GM23338 (cell line): Measurements from ENCODE around the gene RAB37. TPM values are rescaled to one million over a fixed set of nuclear protein-coding genes. Genes with fewer than 3 reads are reported as not detected.

Experiments used
- ATAC-seq: fragments of 200-7000 bp; cut with Tn5 transposase; 3 replicates; pipeline ENCODE4 v1.9.1; 2020
- DNase-seq: peaks from one replicate; pipeline ENCODE4 v3.0.0-alpha.2; 2015; ENCODE audit warnings: low spot score
- H2AFZ ChIP-seq: fragments of 200-600 bp; sonication (generic); 2 replicates; pipeline ENCODE4 v1.8.0; 2016; ENCODE audit warnings: antibody characterized with exemption, mild to moderate bottlenecking, moderate library complexity
- H3F3A ChIP-seq: fragments of 200-600 bp; sonication (generic); replicated peaks from 2 replicates; pipeline ENCODE4 v1.8.0; 2017; ENCODE audit warnings: antibody characterized with exemption, mixed run types, low read depth
- H3K27ac ChIP-seq: fragments of 200-600 bp; sonication (generic); 2 replicates; pipeline ENCODE4 v1.6.1; 2016; ENCODE audit warnings: low read depth
- H3K27me3 ChIP-seq: fragments of 200-600 bp; sonication (generic); 2 replicates; pipeline ENCODE4 v1.8.0; 2016; ENCODE audit warnings: mild to moderate bottlenecking, mixed run types, moderate library complexity; ENCODE audit not compliant: insufficient read depth
- H3K36me3 ChIP-seq: fragments of 200-600 bp; sonication (generic); 2 replicates; pipeline ENCODE4 v1.8.0; 2016; ENCODE audit warnings: mild to moderate bottlenecking; ENCODE audit not compliant: insufficient read depth
- H3K4me1 ChIP-seq: fragments of 200-600 bp; sonication (generic); 2 replicates; pipeline ENCODE4 v1.8.0; 2016; ENCODE audit warnings: mild to moderate bottlenecking, moderate library complexity; ENCODE audit not compliant: insufficient read depth
- H3K4me2 ChIP-seq: fragments of 200-600 bp; sonication (generic); 2 replicates; pipeline ENCODE4 v1.7.1; 2017; ENCODE audit warnings: mixed run types
- H3K4me3 ChIP-seq: fragments of 200-600 bp; sonication (generic); 2 replicates; pipeline ENCODE4 v1.6.1; 2016; ENCODE audit warnings: mixed run types
- H3K79me2 ChIP-seq: fragments of 200-600 bp; sonication (generic); replicated peaks from 2 replicates; pipeline ENCODE4 v1.8.0; 2017; ENCODE audit warnings: mild to moderate bottlenecking; ENCODE audit not compliant: insufficient read depth
- H3K9me2 ChIP-seq: fragments of 200-600 bp; sonication (generic); 2 replicates; pipeline ENCODE4 v1.8.0; 2017; ENCODE audit not compliant: insufficient read depth
- H4K20me1 ChIP-seq: fragments of 200-600 bp; sonication (generic); replicated peaks from 2 replicates; pipeline ENCODE4 v1.8.0; 2017; ENCODE audit warnings: mild to moderate bottlenecking; ENCODE audit not compliant: insufficient read depth
- H3K27ac Mint-ChIP-seq: 2 replicates; pipeline ENCODE4 v1.8.0; 2020; ENCODE audit warnings: inconsistent platforms, mild to moderate bottlenecking, moderate library complexity, mixed read lengths
- H3K27me3 Mint-ChIP-seq: 3 replicates; pipeline ENCODE4 v1.8.0; 2022; ENCODE audit warnings: low read depth, mild to moderate bottlenecking, moderate library complexity, mixed read lengths, inconsistent platforms; ENCODE audit not compliant: insufficient read depth, poor library complexity
- H3K36me3 Mint-ChIP-seq: 3 replicates; pipeline ENCODE4 v1.8.0; 2021; ENCODE audit warnings: low read depth, mild to moderate bottlenecking, inconsistent platforms, moderate library complexity, mixed read lengths
- H3K4me1 Mint-ChIP-seq: 3 replicates; pipeline ENCODE4 v1.8.0; 2020; ENCODE audit warnings: mild to moderate bottlenecking, inconsistent platforms, mixed read lengths
- H3K4me3 Mint-ChIP-seq: 3 replicates; pipeline ENCODE4 v1.8.0; 2021; ENCODE audit warnings: moderate library complexity, mild to moderate bottlenecking, inconsistent platforms, mixed read lengths
- H3K9me3 Mint-ChIP-seq: 3 replicates; pipeline ENCODE4 v1.8.0; 2020; ENCODE audit warnings: moderate library complexity, mild to moderate bottlenecking, inconsistent platforms, mixed read lengths
- CREB1 ChIP-seq: fragments of 250-450 bp; sonication (Bioruptor Pico); IDR thresholded peaks from 2 replicates; pipeline ENCODE4 v1.5.0; 2020; ENCODE audit warnings: low read depth, mild to moderate bottlenecking, moderate library complexity
- EZH2 ChIP-seq: fragments of 200-600 bp; sonication (generic); IDR thresholded peaks from one replicate; pipeline ENCODE4 v1.8.0; 2017; ENCODE audit warnings: antibody characterized with exemption, mild to moderate bottlenecking, low read depth; ENCODE audit not compliant: unreplicated experiment
- EZH2phosphoT487 ChIP-seq: fragments of 200-600 bp; sonication (generic); IDR thresholded peaks from one replicate; pipeline ENCODE4 v1.8.1; 2018; ENCODE audit warnings: antibody characterized with exemption; ENCODE audit not compliant: unreplicated experiment
- JUNB ChIP-seq: IDR thresholded peaks from one replicate; pipeline ENCODE4 v1.6.1; 2016; ENCODE audit warnings: antibody characterized with exemption; ENCODE audit not compliant: unreplicated experiment
- NANOG ChIP-seq: IDR thresholded peaks from 2 replicates; pipeline ENCODE4 v1.6.1; 2016; ENCODE audit warnings: antibody characterized with exemption, borderline replicate concordance
- POLR2AphosphoS5 ChIP-seq: IDR thresholded peaks from 2 replicates; pipeline ENCODE4 v1.6.1; 2016; ENCODE audit warnings: antibody characterized with exemption, low read depth
- STAT1 ChIP-seq: IDR thresholded peaks from one replicate; pipeline ENCODE4 v1.6.1; 2016; ENCODE audit warnings: antibody characterized with exemption; ENCODE audit not compliant: unreplicated experiment
- ZNF114 ChIP-seq: fragments of 250-450 bp; sonication (Bioruptor Pico); IDR thresholded peaks from 2 replicates; pipeline ENCODE4 v1.5.0; 2020; ENCODE audit warnings: mild to moderate bottlenecking, moderate library complexity
- ZNF331 ChIP-seq: fragments of 250-450 bp; sonication (Bioruptor Pico); IDR thresholded peaks from 2 replicates; pipeline ENCODE4 v1.5.0; 2020; ENCODE audit warnings: low read depth, mild to moderate bottlenecking, moderate library complexity
- polyA plus RNA-seq: library from polyadenylated mRNA; unstranded; fragments of >200 nt; fragmentation: Nextera tagmentation; extraction: Ambion mirVana; gene quantifications from 2 replicates; pipeline ENCODE4 v1.2.1, GENCODE V29; 2016
- total RNA-seq: library from RNA; depleted of rRNA; stranded (reverse); fragments of >200 nt; shearing (Covaris generic); gene quantifications from 2 replicates; pipeline ENCODE4 v1.2.3, GENCODE V29; 2014
- TF ChIP-seq, protein P1 (sequence below): IDR thresholded peaks from 2 replicates; pipeline ENCODE4 v1.6.1; 2016; ENCODE audit warnings: antibody characterized with exemption
- TF ChIP-seq, protein P2 (sequence below), 2 experiments: fragments of 200-600 bp in 1 of 2; sonication (generic) in 1 of 2; conservative IDR thresholded peaks; 2 replicates each; pipeline versions ENCODE4 v1.5.1 to v1.6.1; 2016 to 2017; ENCODE audit warnings: antibody characterized with exemption in 2 of 2, low read depth in 2 of 2, mild to moderate bottlenecking in 2 of 2, moderate library complexity in 1 of 2
- TF ChIP-seq, protein P3 (sequence below): IDR thresholded peaks from one replicate; pipeline ENCODE4 v1.6.1; 2018; ENCODE audit warnings: antibody characterized with exemption; ENCODE audit not compliant: unreplicated experiment
- TF ChIP-seq, protein P4 (sequence below): fragments of 250-450 bp; sonication (Bioruptor Pico); IDR thresholded peaks from 2 replicates; pipeline ENCODE4 v1.5.0; 2020; ENCODE audit warnings: mild to moderate bottlenecking, moderate library complexity

The RAB37 gene
- total and polyA plus RNA-seq, 2 experiments from 2014 or later, result 3.3 to 5.2 TPM

DNA sequence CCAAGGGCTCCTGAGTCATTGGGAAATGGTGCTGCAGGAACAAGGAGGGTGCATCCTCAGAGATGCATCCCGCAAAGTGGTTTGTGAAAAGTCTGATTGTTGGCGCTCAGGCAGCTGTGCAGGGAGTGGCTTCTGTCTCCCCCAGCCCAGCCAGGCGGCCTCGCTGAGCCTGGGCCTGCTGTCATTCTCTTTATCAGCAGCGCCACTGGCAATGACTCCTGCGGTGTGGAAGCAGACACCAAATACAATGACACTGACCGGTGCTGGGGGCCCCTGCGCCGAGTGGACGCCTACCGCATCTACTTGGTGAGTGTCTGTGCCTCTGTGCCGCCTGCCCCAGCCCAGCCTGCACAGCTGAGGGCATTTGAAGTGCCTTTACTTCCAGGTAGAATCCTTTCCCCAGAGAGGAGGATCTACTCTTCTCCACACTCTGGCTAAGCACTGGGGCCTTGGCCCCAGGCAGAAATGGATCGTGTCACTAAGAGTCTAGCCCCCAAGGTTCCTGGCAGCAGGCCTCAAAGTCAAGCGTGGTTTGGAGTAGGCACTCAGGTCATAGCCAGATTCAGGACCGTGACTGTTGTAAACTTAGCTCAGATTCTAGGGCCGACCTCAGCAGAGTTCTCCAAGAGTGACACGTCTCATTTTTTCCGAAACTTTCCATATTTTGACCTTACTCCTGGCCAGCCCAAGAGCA lies 58.4 kb downstream of the RAB37 start:
- no peaks in the 10 kb centered on the region for H3K9me3 Mint-ChIP-seq
- DNase-seq (no peak), ATAC-seq (no peak)
- H2AFZ ChIP-seq, result no peak overlapping the region
- peaks cover 3% of the 10 kb centered on the region; the same call in 1 of the 2 replicates for H3K36me3 ChIP-seq
- no peaks in the 10 kb centered on the region for H3K9me2 ChIP-seq
- peaks cover 3% of the 10 kb centered on the region for H3K27me3 Mint-ChIP-seq
- peaks cover 1% of the 10 kb centered on the region; the same call in 1 of the 3 replicates for H3K4me1 Mint-ChIP-seq
- no peaks in the 10 kb centered on the region for H3K4me1 ChIP-seq
- no peaks in the 10 kb centered on the region for H3F3A ChIP-seq
- no peaks in the 10 kb centered on the region; the same call in 1 of the 2 replicates for H4K20me1 ChIP-seq
- no peaks in the 10 kb centered on the region for H3K27me3 ChIP-seq
- TF ChIP-seq, protein P1, sequence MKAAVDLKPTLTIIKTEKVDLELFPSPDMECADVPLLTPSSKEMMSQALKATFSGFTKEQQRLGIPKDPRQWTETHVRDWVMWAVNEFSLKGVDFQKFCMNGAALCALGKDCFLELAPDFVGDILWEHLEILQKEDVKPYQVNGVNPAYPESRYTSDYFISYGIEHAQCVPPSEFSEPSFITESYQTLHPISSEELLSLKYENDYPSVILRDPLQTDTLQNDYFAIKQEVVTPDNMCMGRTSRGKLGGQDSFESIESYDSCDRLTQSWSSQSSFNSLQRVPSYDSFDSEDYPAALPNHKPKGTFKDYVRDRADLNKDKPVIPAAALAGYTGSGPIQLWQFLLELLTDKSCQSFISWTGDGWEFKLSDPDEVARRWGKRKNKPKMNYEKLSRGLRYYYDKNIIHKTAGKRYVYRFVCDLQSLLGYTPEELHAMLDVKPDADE, result no peak
- TF ChIP-seq EZH2phosphoT487, result no peak
- no peak for TF ChIP-seq STAT1
- TF ChIP-seq, protein P2, sequence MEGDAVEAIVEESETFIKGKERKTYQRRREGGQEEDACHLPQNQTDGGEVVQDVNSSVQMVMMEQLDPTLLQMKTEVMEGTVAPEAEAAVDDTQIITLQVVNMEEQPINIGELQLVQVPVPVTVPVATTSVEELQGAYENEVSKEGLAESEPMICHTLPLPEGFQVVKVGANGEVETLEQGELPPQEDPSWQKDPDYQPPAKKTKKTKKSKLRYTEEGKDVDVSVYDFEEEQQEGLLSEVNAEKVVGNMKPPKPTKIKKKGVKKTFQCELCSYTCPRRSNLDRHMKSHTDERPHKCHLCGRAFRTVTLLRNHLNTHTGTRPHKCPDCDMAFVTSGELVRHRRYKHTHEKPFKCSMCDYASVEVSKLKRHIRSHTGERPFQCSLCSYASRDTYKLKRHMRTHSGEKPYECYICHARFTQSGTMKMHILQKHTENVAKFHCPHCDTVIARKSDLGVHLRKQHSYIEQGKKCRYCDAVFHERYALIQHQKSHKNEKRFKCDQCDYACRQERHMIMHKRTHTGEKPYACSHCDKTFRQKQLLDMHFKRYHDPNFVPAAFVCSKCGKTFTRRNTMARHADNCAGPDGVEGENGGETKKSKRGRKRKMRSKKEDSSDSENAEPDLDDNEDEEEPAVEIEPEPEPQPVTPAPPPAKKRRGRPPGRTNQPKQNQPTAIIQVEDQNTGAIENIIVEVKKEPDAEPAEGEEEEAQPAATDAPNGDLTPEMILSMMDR (conservative IDR thresholded peaks at IDR 0.05; ENCODE audit: low read depth in 2 of 2), result no peak
- TF ChIP-seq EZH2, result no peak
- no peak for TF ChIP-seq JUNB
- TF ChIP-seq, protein P3, sequence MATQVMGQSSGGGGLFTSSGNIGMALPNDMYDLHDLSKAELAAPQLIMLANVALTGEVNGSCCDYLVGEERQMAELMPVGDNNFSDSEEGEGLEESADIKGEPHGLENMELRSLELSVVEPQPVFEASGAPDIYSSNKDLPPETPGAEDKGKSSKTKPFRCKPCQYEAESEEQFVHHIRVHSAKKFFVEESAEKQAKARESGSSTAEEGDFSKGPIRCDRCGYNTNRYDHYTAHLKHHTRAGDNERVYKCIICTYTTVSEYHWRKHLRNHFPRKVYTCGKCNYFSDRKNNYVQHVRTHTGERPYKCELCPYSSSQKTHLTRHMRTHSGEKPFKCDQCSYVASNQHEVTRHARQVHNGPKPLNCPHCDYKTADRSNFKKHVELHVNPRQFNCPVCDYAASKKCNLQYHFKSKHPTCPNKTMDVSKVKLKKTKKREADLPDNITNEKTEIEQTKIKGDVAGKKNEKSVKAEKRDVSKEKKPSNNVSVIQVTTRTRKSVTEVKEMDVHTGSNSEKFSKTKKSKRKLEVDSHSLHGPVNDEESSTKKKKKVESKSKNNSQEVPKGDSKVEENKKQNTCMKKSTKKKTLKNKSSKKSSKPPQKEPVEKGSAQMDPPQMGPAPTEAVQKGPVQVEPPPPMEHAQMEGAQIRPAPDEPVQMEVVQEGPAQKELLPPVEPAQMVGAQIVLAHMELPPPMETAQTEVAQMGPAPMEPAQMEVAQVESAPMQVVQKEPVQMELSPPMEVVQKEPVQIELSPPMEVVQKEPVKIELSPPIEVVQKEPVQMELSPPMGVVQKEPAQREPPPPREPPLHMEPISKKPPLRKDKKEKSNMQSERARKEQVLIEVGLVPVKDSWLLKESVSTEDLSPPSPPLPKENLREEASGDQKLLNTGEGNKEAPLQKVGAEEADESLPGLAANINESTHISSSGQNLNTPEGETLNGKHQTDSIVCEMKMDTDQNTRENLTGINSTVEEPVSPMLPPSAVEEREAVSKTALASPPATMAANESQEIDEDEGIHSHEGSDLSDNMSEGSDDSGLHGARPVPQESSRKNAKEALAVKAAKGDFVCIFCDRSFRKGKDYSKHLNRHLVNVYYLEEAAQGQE, result no peak
- no peak for TF ChIP-seq CREB1 (CRISPR knock-in tag)
- no peak for TF ChIP-seq ZNF331
- TF ChIP-seq ZNF114, result no peak
- TF ChIP-seq, protein P4, sequence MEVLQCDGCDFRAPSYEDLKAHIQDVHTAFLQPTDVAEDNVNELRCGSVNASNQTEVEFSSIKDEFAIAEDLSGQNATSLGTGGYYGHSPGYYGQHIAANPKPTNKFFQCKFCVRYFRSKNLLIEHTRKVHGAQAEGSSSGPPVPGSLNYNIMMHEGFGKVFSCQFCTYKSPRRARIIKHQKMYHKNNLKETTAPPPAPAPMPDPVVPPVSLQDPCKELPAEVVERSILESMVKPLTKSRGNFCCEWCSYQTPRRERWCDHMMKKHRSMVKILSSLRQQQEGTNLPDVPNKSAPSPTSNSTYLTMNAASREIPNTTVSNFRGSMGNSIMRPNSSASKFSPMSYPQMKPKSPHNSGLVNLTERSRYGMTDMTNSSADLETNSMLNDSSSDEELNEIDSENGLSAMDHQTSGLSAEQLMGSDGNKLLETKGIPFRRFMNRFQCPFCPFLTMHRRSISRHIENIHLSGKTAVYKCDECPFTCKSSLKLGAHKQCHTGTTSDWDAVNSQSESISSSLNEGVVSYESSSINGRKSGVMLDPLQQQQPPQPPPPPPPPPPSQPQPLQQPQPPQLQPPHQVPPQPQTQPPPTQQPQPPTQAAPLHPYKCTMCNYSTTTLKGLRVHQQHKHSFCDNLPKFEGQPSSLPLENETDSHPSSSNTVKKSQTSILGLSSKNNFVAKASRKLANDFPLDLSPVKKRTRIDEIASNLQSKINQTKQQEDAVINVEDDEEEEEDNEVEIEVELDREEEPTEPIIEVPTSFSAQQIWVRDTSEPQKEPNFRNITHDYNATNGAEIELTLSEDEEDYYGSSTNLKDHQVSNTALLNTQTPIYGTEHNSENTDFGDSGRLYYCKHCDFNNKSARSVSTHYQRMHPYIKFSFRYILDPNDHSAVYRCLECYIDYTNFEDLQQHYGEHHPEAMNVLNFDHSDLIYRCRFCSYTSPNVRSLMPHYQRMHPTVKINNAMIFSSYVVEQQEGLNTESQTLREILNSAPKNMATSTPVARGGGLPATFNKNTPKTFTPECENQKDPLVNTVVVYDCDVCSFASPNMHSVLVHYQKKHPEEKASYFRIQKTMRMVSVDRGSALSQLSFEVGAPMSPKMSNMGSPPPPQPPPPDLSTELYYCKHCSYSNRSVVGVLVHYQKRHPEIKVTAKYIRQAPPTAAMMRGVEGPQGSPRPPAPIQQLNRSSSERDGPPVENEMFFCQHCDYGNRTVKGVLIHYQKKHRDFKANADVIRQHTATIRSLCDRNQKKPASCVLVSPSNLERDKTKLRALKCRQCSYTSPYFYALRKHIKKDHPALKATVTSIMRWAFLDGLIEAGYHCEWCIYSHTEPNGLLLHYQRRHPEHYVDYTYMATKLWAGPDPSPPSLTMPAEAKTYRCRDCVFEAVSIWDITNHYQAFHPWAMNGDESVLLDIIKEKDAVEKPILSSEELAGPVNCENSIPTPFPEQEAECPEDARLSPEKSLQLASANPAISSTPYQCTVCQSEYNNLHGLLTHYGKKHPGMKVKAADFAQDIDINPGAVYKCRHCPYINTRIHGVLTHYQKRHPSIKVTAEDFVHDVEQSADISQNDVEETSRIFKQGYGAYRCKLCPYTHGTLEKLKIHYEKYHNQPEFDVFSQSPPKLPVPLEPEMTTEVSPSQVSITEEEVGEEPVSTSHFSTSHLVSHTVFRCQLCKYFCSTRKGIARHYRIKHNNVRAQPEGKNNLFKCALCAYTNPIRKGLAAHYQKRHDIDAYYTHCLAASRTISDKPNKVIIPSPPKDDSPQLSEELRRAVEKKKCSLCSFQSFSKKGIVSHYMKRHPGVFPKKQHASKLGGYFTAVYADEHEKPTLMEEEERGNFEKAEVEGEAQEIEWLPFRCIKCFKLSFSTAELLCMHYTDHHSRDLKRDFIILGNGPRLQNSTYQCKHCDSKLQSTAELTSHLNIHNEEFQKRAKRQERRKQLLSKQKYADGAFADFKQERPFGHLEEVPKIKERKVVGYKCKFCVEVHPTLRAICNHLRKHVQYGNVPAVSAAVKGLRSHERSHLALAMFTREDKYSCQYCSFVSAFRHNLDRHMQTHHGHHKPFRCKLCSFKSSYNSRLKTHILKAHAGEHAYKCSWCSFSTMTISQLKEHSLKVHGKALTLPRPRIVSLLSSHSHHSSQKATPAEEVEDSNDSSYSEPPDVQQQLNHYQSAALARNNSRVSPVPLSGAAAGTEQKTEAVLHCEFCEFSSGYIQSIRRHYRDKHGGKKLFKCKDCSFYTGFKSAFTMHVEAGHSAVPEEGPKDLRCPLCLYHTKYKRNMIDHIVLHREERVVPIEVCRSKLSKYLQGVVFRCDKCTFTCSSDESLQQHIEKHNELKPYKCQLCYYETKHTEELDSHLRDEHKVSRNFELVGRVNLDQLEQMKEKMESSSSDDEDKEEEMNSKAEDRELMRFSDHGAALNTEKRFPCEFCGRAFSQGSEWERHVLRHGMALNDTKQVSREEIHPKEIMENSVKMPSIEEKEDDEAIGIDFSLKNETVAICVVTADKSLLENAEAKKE (CRISPR knock-in tag), result no peak
- no peak for TF ChIP-seq POLR2AphosphoS5
- TF ChIP-seq NANOG, result no peak
- H3K27ac ChIP-seq, result no peak overlapping the region
- H3K4me3 Mint-ChIP-seq, result no peak overlapping the region
- H3K4me2 ChIP-seq, result no peak overlapping the region
- no peak overlapping the region for H3K27ac Mint-ChIP-seq
- peaks cover 53% of the 10 kb centered on the region for H3K36me3 Mint-ChIP-seq
- no peak overlapping the region for H3K4me3 ChIP-seq
- no peaks in the 10 kb centered on the region for H3K79me2 ChIP-seq
